ENCODE data around the gene NXNL1.

NXNL1 gene

DNA sequence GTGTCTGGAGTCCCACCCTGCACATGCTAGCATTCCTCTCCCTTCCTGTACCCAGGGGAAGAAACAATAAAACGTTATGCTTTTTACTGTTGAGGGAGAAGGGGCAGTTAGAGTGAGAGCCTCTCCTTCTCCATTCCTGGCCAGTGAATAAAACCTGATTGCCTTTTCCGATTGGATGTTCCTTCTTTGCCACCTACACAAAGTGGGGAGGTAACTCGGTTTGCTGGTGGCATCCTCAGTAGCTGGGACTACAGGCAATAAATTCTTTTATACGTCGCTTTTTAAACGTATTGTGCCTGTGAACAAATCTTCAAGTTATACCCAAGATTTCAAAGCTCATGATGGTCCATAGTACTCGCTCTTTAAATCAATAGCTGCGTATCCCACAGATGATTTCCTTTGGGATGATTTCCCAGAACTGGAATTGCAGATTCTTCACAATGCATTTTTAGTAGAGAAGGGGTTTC lies 41.5 kb downstream of the NXNL1 start:
- DNase-seq = no peak

DNA sequence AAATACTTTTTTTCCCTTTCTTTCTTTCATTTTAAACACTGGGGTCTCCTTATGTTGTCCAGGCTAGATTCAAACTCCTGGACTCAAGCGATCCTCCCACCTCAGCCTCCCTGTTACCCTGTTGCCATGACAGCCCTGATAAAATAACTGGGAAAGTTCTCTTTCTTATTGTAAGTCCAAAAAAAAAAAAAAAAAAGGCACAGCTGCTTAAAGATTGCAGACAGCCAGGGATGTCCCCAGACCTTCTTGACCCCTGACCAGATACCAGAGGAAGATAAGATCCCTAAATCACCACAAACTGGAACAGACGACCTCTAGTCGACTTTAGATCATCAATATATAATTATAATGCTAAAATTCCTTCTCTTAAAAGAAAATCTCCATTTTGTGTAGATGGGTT lies 42.0 kb downstream of the NXNL1 start:
- DNase-seq = no peak

DNA sequence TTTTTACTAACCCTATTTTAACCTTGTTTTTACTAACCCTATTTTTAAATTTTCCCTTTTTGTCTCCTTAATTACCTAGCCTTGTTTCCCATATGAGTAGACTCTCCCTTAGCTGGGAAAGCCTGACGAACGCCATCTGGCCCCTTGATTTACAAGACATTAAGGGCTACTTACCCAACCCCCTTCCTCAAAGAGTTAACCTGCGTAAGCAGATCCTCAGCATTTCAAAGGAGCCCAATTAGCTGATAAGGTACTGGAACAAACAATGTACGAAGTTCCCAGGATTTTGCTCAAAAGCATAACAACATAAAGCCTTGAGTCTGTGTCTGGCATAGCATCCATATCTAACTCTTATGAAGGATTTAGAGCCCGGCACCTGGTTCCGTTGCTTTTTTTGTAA lies 45.6 kb downstream of the NXNL1 start:
- DNase-seq = no peak

DNA sequence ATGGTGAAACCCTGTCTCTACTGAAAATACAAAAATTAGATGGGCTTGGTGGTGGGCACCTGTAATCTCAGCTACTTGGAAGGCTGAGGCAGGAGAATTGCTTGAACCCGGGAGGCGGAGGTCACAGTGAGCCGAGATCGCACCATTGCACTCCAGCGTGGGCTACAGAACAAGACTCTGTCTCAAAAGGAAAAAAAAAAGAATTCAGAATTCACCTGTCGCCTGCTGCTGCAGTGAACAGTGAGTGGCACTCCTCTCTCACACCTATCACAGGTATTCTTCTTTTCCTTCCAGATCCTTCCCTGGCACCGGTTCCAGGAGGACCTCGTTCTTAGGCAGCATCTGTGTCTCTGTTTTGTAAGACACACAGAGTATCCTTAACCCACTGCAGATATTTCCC lies 46.6 kb downstream of the NXNL1 start:
- DNase-seq = no peak

DNA sequence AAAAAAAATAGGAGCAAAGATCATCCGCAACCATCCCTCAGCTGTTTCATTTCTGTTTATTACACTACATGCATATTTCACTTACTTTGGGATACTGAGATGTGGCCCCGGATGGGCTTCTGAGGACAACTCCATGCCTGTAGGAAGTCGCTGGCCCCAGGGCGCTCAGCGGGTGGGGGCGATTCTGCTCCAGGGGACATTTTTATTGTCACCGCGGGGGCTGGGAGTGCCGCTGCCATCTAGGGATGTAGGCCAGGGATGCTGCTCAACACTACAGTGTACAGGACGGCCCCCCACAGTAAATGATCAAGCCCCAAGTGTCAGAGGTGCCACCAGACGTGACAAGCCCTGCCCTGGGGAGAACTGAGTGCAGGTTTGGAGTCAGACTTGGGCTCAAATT lies 48.9 kb downstream of the NXNL1 start:
- DNase-seq = no peak

DNA sequence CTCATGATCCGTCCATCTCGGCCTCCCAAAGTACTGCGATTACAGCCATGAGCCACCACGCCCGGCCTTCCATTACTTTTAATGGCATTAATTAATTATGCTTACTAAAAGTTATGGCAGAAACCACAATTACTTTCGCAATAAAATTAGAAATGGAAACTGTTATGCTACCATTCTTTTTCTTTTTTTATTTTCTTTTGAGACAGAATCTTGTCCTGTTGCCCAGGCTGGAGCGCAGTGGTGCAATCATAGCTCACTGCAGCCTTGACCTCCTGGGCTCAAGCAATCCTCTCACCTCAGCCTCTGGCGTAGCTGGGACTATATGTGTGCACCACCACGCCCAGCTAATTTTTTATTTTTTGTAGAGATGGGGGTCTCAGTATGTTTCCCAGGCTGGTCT lies 50.7 kb downstream of the NXNL1 start:
- no peak for DNase-seq

DNA sequence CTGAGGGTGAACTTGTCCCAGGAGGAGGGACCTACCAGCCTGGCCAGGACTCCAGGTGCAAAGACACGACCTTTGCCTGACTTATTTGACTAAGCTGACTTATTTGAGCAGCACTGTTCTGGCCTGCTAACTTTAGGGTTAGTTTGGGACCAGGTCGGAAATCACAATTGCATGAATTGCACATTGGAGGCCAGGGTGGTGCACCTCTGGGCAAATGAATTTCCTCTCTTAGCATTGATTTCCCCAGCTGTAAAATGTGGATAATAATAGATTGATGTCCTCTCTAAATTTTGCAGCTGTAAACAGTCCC lies 53.9 kb downstream of the NXNL1 start:
- DNase-seq = no peak

DNA sequence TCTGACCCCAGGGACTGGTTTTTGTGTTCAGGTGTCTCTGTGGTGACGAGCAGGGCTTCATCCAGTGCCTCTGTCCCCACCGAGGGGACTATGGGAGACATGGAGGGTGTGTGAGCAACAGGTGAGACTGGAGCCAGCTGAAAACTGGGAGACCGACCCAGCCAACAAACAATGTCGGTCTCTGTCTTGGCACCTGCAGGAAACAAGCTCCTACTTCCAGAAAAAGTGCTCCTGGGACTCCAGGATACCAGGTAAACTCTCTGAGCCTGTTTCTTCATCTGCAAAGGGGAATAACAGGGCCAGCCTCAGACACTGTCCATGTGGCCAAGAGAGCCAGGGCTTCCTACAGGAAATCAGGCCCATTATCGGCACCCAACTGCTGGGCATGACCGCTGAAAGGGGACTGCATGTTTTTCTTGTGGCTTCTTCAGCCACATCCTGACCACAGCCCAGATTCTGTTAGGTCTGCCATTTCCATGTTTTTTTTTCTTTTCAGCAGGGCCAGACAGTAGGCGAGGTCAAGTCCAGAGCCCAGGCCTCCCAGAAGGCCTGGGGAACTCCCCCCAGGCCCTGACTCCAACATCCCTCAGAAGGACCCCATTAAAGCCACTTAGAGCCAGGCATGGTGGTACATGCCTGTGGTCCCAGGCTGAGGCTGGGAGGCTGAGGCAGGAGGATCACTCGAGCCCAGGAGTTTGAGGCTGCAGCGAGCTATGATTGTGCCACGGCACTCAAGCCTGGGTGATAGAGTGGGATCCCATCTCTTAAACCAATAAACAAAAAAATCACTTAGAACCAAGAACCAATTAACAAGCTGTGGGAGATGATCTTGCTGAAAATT lies 54.5 kb downstream of the NXNL1 start:
- no peak for DNase-seq
